B cell (primary cell): ENCODE measurements around the gene BMP7.

ENCODE experiments used
- EZH2 ChIP-seq: IDR thresholded peaks from 2 replicates; pipeline ENCODE4 v1.6.1; 2012; ENCODE audit warnings: borderline replicate concordance, low read depth, mild to moderate bottlenecking, moderate library complexity, low read length; ENCODE audit not compliant: insufficient read depth, poor library complexity, severe bottlenecking
- TF ChIP-seq, protein P1 (sequence below): fragments of 200-600 bp; IDR thresholded peaks from one replicate; pipeline ENCODE4 v1.8.0; 2022; ENCODE audit warnings: antibody characterized with exemption, mild to moderate bottlenecking

DNA sequence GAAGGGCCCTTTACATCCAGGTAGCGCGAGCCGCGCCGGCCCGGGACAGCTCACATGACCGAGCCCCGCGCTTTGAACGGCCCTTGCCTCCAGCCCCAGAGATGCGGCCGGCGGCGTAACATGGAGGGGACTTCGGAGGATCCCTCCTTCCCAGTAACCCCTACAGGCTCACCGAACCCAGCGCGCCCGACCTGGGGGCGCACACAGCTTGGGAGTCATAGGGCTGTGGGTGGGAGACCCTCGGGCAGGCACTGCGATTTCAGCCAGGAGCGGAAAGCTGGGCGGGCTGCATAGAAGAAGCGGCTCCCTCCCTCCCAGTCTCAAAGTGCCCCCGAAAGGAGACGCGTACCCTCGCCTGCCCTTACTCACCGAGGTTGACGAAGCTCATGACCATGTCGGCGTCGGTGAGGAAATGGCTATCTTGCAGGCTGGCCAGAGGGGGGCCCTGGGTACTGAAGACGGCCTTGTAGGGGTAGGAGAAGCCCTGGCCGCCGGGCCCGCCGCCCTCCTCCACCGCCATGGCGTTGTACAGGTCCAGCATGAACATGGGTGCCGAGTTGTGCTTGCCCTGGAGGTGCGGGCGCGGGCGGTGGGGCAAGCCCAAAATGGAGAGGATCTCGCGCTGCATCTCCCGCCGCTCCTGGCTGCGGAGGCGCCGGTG, 975 bp downstream of the BMP7 start:
- TF ChIP-seq, protein P1, sequence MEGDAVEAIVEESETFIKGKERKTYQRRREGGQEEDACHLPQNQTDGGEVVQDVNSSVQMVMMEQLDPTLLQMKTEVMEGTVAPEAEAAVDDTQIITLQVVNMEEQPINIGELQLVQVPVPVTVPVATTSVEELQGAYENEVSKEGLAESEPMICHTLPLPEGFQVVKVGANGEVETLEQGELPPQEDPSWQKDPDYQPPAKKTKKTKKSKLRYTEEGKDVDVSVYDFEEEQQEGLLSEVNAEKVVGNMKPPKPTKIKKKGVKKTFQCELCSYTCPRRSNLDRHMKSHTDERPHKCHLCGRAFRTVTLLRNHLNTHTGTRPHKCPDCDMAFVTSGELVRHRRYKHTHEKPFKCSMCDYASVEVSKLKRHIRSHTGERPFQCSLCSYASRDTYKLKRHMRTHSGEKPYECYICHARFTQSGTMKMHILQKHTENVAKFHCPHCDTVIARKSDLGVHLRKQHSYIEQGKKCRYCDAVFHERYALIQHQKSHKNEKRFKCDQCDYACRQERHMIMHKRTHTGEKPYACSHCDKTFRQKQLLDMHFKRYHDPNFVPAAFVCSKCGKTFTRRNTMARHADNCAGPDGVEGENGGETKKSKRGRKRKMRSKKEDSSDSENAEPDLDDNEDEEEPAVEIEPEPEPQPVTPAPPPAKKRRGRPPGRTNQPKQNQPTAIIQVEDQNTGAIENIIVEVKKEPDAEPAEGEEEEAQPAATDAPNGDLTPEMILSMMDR, result no peak
- no peak for TF ChIP-seq EZH2
